Measurements from ENCODE around the gene DMRT1. TPM values are rescaled to one million over a fixed set of nuclear protein-coding genes. Genes with fewer than 3 reads are reported as not detected.

Gene DMRT1
- total RNA-seq, 1 experiment from 2014 or later = not detected

DNA sequence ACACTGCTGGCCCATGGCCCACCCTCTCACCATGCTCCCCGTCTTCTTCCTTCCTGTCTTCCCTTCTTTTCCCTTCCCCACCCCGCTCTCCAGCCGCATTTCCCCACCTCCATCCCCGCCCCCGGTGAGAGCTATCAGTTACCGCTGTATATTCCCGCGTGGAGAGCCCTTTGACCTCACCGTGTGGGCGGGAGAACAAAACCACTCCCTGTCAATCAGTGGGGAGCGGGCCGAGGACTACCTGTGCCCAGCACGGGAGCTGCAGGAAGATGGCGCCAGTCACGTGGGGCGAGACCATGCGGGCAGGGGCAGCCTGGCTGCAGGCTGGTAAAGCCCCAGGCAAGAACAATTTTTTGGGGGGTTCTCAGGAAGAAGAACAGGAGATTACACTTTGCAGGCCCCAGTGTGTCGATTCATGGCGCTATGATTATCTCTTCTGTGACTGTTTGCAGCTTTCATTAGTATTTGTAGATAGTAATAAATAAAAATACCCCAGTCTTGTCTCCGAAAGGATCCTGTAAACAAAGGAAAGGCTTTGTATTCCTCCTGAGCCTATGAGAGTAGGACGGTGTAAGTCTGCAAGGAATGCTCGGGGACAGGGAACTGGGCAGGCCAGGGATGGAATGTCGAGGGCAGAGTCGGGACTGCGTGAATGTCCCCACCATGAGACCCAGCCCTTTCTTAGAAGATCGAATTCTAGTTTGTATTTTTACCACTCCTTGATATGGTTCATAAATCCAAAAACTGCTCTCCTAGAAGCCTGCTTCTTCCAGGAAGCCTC lies 14.8 kb upstream of the DMRT1 start (continued):
- TF ChIP-seq ZBTB21 (CRISPR knock-in tag; IDR thresholded peaks at IDR 0.05; ENCODE audit: borderline replicate concordance) = 0 out of 2 replicates have a peak, but pooled peaks have one; percentile 23
- TF ChIP-seq, protein P1, sequence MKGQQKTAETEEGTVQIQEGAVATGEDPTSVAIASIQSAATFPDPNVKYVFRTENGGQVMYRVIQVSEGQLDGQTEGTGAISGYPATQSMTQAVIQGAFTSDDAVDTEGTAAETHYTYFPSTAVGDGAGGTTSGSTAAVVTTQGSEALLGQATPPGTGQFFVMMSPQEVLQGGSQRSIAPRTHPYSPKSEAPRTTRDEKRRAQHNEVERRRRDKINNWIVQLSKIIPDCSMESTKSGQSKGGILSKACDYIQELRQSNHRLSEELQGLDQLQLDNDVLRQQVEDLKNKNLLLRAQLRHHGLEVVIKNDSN (CRISPR knock-in tag; IDR thresholded peaks at IDR 0.05) = peak; percentile 91
- TF ChIP-seq GTF2I (CRISPR knock-in tag; conservative IDR thresholded peaks at IDR 0.05) = no peak
- TF ChIP-seq ZNF396 (CRISPR knock-in tag; IDR thresholded peaks at IDR 0.05; ENCODE audit: borderline replicate concordance) = no peak
- peak; percentile 72; the same call in 1 of the 2 replicates for TF ChIP-seq MAX (CRISPR knock-in tag; IDR thresholded peaks at IDR 0.05)
- TF ChIP-seq RORB (CRISPR knock-in tag; IDR thresholded peaks at IDR 0.05) = no peak
- TF ChIP-seq, protein P2, sequence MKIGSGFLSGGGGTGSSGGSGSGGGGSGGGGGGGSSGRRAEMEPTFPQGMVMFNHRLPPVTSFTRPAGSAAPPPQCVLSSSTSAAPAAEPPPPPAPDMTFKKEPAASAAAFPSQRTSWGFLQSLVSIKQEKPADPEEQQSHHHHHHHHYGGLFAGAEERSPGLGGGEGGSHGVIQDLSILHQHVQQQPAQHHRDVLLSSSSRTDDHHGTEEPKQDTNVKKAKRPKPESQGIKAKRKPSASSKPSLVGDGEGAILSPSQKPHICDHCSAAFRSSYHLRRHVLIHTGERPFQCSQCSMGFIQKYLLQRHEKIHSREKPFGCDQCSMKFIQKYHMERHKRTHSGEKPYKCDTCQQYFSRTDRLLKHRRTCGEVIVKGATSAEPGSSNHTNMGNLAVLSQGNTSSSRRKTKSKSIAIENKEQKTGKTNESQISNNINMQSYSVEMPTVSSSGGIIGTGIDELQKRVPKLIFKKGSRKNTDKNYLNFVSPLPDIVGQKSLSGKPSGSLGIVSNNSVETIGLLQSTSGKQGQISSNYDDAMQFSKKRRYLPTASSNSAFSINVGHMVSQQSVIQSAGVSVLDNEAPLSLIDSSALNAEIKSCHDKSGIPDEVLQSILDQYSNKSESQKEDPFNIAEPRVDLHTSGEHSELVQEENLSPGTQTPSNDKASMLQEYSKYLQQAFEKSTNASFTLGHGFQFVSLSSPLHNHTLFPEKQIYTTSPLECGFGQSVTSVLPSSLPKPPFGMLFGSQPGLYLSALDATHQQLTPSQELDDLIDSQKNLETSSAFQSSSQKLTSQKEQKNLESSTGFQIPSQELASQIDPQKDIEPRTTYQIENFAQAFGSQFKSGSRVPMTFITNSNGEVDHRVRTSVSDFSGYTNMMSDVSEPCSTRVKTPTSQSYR (CRISPR knock-in tag; IDR thresholded peaks at IDR 0.05) = no peak

DNA sequence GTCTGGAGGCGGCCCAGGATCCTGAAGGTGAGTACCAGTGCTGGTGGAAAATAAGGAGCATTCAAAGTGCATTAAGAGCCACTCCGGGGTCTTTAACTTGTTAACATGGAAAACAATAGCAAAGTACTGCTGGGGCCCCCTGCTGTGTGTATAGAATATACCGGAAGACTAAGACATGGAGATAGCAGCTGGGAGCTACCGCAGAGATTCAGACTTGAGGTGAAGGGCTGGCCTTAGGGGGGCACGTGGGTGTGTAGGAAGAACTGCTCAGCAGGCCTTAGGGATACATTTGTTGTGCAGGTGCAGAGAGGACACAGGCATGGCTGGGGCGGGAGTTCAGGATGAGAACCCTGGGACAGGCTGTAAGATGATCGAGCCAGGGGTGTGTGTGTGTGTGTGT lies 1.2 kb upstream of the DMRT1 start:
- peaks cover 24% of the 10 kb centered on the region for H3K4me1 Mint-ChIP-seq
- TF ChIP-seq, protein P1 (CRISPR knock-in tag; IDR thresholded peaks at IDR 0.05) = peak; percentile 63
- TF ChIP-seq HMGA2 (CRISPR knock-in tag; IDR thresholded peaks at IDR 0.05) = no peak
- TF ChIP-seq ZNF423 (CRISPR knock-in tag; IDR thresholded peaks at IDR 0.05) = peak; percentile 74
- TF ChIP-seq ZNF121 (CRISPR knock-in tag; IDR thresholded peaks at IDR 0.05) = no peak
- peak; percentile 49; the same call in 1 of the 2 replicates for TF ChIP-seq FOXK1 (CRISPR knock-in tag; IDR thresholded peaks at IDR 0.05)
- TF ChIP-seq ZBTB43 (CRISPR knock-in tag; IDR thresholded peaks at IDR 0.05) = peak; percentile 90; the same call in 1 of the 2 replicates
- TF ChIP-seq, protein P3, sequence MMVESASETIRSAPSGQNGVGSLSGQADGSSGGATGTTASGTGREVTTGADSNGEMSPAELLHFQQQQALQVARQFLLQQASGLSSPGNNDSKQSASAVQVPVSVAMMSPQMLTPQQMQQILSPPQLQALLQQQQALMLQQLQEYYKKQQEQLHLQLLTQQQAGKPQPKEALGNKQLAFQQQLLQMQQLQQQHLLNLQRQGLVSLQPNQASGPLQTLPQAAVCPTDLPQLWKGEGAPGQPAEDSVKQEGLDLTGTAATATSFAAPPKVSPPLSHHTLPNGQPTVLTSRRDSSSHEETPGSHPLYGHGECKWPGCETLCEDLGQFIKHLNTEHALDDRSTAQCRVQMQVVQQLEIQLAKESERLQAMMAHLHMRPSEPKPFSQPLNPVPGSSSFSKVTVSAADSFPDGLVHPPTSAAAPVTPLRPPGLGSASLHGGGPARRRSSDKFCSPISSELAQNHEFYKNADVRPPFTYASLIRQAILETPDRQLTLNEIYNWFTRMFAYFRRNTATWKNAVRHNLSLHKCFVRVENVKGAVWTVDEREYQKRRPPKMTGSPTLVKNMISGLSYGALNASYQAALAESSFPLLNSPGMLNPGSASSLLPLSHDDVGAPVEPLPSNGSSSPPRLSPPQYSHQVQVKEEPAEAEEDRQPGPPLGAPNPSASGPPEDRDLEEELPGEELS (CRISPR knock-in tag; IDR thresholded peaks at IDR 0.05) = peak; percentile 28; the same call in 1 of the 2 replicates
- TF ChIP-seq USF2 (CRISPR knock-in tag; IDR thresholded peaks at IDR 0.05) = peak; percentile 75
- 0 out of 2 replicates have a peak, but pooled peaks have one; percentile 14 for TF ChIP-seq NFE2L1 (CRISPR knock-in tag; IDR thresholded peaks at IDR 0.05)
- H3K27ac Mint-ChIP-seq = no peak overlapping the region
- DNase-seq (ENCODE audit: low spot score) (peak; percentile 72), ATAC-seq (peak; percentile 73)
- peak overlapping the region; percentile 26 for H3K4me3 Mint-ChIP-seq
- peaks cover 100% of the 10 kb centered on the region for H3K27me3 Mint-ChIP-seq (ENCODE audit: low read depth)
- ChIA-PET CTCF (interaction anchor here (0.9 to 1.8 kb wide), 4 partner anchors 42 to 493 kb away, joined by 3 to 5 read pairs (median 4); no protein-coding TSS in a partner anchor), POLR2A (interaction anchor here (0.6 kb wide), 1 partner anchor 55 kb away, joined by 7 read pairs; no protein-coding TSS in a partner anchor)
- no peaks in the 10 kb centered on the region for H3K36me3 Mint-ChIP-seq
- no peaks in the 10 kb centered on the region for H3K9me3 Mint-ChIP-seq
